A673 (cell line): ENCODE measurements around the gene TREML4. TPM values are rescaled to one million over a fixed set of nuclear protein-coding genes. Genes with fewer than 3 reads are reported as not detected.

Experiments
- BruUV-seq: library from RNA; stranded (reverse); fragments of 400-500 nt; replicated peaks from 2 replicates; lab custom pipeline; 2021; lab: Mats Ljungman, UMichigan
- CTCF ChIA-PET: fragments of 300-600 bp; sonication (Branson Sonifier 250); formaldehyde crosslinking; loops from one replicate; lab custom pipeline; 2022; ENCODE audit warnings: antibody characterized with exemption; lab: Charles Lee
- POLR2A ChIA-PET: fragments of 300-600 bp; sonication (Branson Sonifier 250); formaldehyde crosslinking; loops from one replicate; lab custom pipeline; 2022; ENCODE audit warnings: antibody characterized with exemption; ENCODE audit not compliant: low non-redundant PET; lab: Charles Lee
- DNase-seq: peaks from one replicate; pipeline ENCODE4 v3.0.0-alpha.2; 2015; ENCODE audit warnings: low spot score
- H3K27ac ChIP-seq: fragments of 200-600 bp; sonication (generic); 2 replicates; pipeline ENCODE4 v1.5.1; 2016; ENCODE audit warnings: mixed run types, low read depth, mild to moderate bottlenecking, mixed read lengths, antibody characterized with exemption, low read length; ENCODE audit not compliant: poor library complexity, severe bottlenecking
- H3K27me3 ChIP-seq: fragments of 200-600 bp; sonication (generic); replicated peaks from 2 replicates; pipeline ENCODE4 v1.6.1; 2017; ENCODE audit warnings: mixed run types, low read depth, mild to moderate bottlenecking, mixed read lengths, antibody characterized with exemption, low read length; ENCODE audit not compliant: insufficient read depth, poor library complexity
- H3K36me3 ChIP-seq: fragments of 200-600 bp; sonication (generic); 2 replicates; pipeline ENCODE4 v1.6.1; 2016; ENCODE audit warnings: mixed run types, mild to moderate bottlenecking, mixed read lengths, antibody characterized with exemption, low read length; ENCODE audit not compliant: insufficient read depth, poor library complexity, severe bottlenecking
- H3K4me1 ChIP-seq: fragments of 200-600 bp; sonication (generic); 2 replicates; pipeline ENCODE4 v1.6.1; 2017; ENCODE audit warnings: mixed run types, mild to moderate bottlenecking, mixed read lengths, antibody characterized with exemption, low read length; ENCODE audit not compliant: insufficient read depth, poor library complexity, severe bottlenecking
- H3K4me3 ChIP-seq: fragments of 200-600 bp; sonication (generic); 2 replicates; pipeline ENCODE4 v1.5.1; 2016; ENCODE audit warnings: low read depth, mixed run types, mild to moderate bottlenecking, mixed read lengths, low read length; ENCODE audit not compliant: poor library complexity, severe bottlenecking
- H3K9me3 ChIP-seq: fragments of 200-600 bp; sonication (generic); 2 replicates; pipeline ENCODE4 v1.6.1; 2016; ENCODE audit warnings: mixed run types, low read depth, mild to moderate bottlenecking, mixed read lengths, antibody characterized with exemption, low read length; ENCODE audit not compliant: poor library complexity, severe bottlenecking
- EZH2 ChIP-seq: fragments of 200-600 bp; sonication (generic); IDR thresholded peaks from 2 replicates; pipeline ENCODE4 v1.6.1; 2017; ENCODE audit warnings: borderline replicate concordance, low read depth, mild to moderate bottlenecking, mixed read lengths, antibody characterized with exemption, low read length; ENCODE audit not compliant: poor library complexity, severe bottlenecking
- intact Hi-C: fragments of 100-400 bp; cut with micrococcal nuclease; formaldehyde crosslinking; loops from one replicate; pipeline ENCODE4 v1.10.0; 2022; ENCODE audit not compliant: unreplicated experiment
- total RNA-seq: library from RNA; stranded (reverse); gene quantifications from 2 replicates; pipeline ENCODE4 v1.2.3, GENCODE V29; 2021
- TF ChIP-seq, protein P1 (sequence below): fragments of 300-800, 200-600 bp; sonication (generic); conservative IDR thresholded peaks from 2 replicates; pipeline ENCODE4 v1.5.1; 2017; ENCODE audit warnings: low read depth, mild to moderate bottlenecking, antibody characterized with exemption, low read length, moderate library complexity, mixed read lengths

The TREML4 gene
- total RNA-seq, 1 experiment from 2014 or later, result not detected

GRCh38 chr6:41201764-41202173 is 26.4 kb upstream of the TREML4 start:
- TF ChIP-seq, protein P1, sequence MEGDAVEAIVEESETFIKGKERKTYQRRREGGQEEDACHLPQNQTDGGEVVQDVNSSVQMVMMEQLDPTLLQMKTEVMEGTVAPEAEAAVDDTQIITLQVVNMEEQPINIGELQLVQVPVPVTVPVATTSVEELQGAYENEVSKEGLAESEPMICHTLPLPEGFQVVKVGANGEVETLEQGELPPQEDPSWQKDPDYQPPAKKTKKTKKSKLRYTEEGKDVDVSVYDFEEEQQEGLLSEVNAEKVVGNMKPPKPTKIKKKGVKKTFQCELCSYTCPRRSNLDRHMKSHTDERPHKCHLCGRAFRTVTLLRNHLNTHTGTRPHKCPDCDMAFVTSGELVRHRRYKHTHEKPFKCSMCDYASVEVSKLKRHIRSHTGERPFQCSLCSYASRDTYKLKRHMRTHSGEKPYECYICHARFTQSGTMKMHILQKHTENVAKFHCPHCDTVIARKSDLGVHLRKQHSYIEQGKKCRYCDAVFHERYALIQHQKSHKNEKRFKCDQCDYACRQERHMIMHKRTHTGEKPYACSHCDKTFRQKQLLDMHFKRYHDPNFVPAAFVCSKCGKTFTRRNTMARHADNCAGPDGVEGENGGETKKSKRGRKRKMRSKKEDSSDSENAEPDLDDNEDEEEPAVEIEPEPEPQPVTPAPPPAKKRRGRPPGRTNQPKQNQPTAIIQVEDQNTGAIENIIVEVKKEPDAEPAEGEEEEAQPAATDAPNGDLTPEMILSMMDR, result no peak
- TF ChIP-seq EZH2, result no peak
- Histone ChIP-seq H3K27me3 (peaks cover 6% of the 10 kb centered on the region), H3K4me3 (no peak overlapping the region), H3K4me1 (peaks cover 11% of the 10 kb centered on the region), H3K36me3 (no peaks in the 10 kb centered on the region), H3K9me3 (no peaks in the 10 kb centered on the region), H3K27ac (no peak overlapping the region)
- CTCF ChIA-PET, result no interaction called here
- no TSS peak for BruUV-seq
- intact Hi-C loops, result no loop called here
- no peak for DNase-seq
- POLR2A ChIA-PET, result no interaction called here

DNA sequence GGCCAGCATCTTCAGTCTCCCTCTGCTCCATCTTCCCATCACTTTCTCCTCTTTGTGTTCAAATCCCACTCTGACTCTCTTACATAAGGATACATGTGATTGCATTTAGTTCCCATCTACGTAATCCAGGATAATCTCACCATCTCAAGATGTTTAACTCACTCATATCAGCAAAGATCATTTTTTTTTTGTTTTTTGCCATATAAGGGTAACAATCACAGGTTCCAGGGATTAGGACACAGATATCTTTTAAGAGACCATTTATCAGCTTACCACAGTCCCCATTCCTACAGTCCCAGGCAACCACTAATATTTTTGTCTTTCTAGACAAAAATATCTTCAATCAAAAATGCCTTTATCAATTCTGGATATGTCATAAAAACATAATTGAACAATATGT is 24.0 kb upstream of the TREML4 start:
- CTCF ChIA-PET, result no interaction called here
- no peak for DNase-seq
- no TSS peak for BruUV-seq

GRCh38 chr6:41208439-41209106 is 19.6 kb upstream of the TREML4 start:
- TF ChIP-seq, protein P1, result no peak
- TF ChIP-seq EZH2, result no peak
- ChIA-PET CTCF (no interaction called here), POLR2A (no interaction called here)
- H3K36me3 ChIP-seq, result no peaks in the 10 kb centered on the region
- intact Hi-C loops, result no loop called here
- H3K4me3 ChIP-seq, result no peak overlapping the region
- no peaks in the 10 kb centered on the region for H3K9me3 ChIP-seq
- no peak for DNase-seq
- no peak overlapping the region for H3K27ac ChIP-seq
- H3K4me1 ChIP-seq, result no peaks in the 10 kb centered on the region
- no TSS peak for BruUV-seq
- peaks cover 10% of the 10 kb centered on the region for H3K27me3 ChIP-seq

More for the DNA sequence above, 24.0 kb upstream of the TREML4 start:
- H3K27me3 ChIP-seq, result no peaks in the 10 kb centered on the region
- no peak overlapping the region for H3K4me3 ChIP-seq
- H3K27ac ChIP-seq, result no peak overlapping the region
- no peaks in the 10 kb centered on the region for H3K36me3 ChIP-seq
- H3K4me1 ChIP-seq, result peaks cover 11% of the 10 kb centered on the region
- H3K9me3 ChIP-seq, result no peaks in the 10 kb centered on the region
- intact Hi-C loops, result no loop called here
- POLR2A ChIA-PET, result no interaction called here
- TF ChIP-seq EZH2, result no peak
- TF ChIP-seq, protein P1, result no peak
